Fibroblast of lung (primary cell): ENCODE results near the gene GGACT. TPM values are rescaled to one million over a fixed set of nuclear protein-coding genes. Genes with fewer than 3 reads are reported as not detected.

Source experiments
- DNase-seq, 2 donors: peaks; one replicate each; pipeline versions ENCODE4 v3.0.0 to v3.0.0-alpha.2; 2010; ENCODE audit warnings: low read depth in 2 of 2
- H2AFZ ChIP-seq: 2 replicates; pipeline ENCODE4 v1.5.1; 2012; ENCODE audit warnings: low read length, control low read depth, inconsistent platforms
- H3K27ac ChIP-seq: 2 replicates; pipeline ENCODE4 v1.5.1; 2011; ENCODE audit warnings: low read length, control low read depth; ENCODE audit not compliant: insufficient read depth
- H3K27me3 ChIP-seq: 2 replicates; pipeline ENCODE4 v1.5.1; 2011; ENCODE audit warnings: mild to moderate bottlenecking, low read length; ENCODE audit not compliant: control insufficient read depth, insufficient read depth
- H3K36me3 ChIP-seq: 2 replicates; pipeline ENCODE4 v1.5.1; 2011; ENCODE audit warnings: low read length; ENCODE audit not compliant: control insufficient read depth, insufficient read depth
- H3K4me1 ChIP-seq: 2 replicates; pipeline ENCODE4 v1.5.1; 2011; ENCODE audit warnings: low read length; ENCODE audit not compliant: control insufficient read depth, insufficient read depth; ENCODE audit errors: extremely low read depth
- H3K4me2 ChIP-seq: 2 replicates; pipeline ENCODE4 v1.5.1; 2011; ENCODE audit warnings: low read length, control low read depth; ENCODE audit not compliant: insufficient read depth; ENCODE audit errors: extremely low read depth
- H3K4me3 ChIP-seq, 4 experiments: fragments of 200-600 bp in 1 of 4; sonication (generic) in 1 of 4; replicated peaks in 1 of 4; 2 replicates each; pipeline ENCODE4 v1.5.1; 2011 to 2016; ENCODE audit warnings: low read length in 4 of 4, low read depth in 3 of 4, mild to moderate bottlenecking in 3 of 4, control low read depth in 2 of 4, inconsistent platforms in 1 of 4, mixed read lengths in 1 of 4; ENCODE audit not compliant: insufficient read depth in 1 of 4; ENCODE audit errors: control extremely low read depth in 1 of 4
- H3K79me2 ChIP-seq: 2 replicates; pipeline ENCODE4 v1.5.1; 2012; ENCODE audit warnings: mild to moderate bottlenecking, low read length, inconsistent platforms; ENCODE audit not compliant: control insufficient read depth, insufficient read depth
- H3K9ac ChIP-seq: 2 replicates; pipeline ENCODE4 v1.5.1; 2011; ENCODE audit warnings: mild to moderate bottlenecking, low read length, control low read depth; ENCODE audit not compliant: insufficient read depth
- H3K9me3 ChIP-seq: 2 replicates; pipeline ENCODE4 v1.5.1; 2012; ENCODE audit warnings: low read depth, low read length; ENCODE audit not compliant: control insufficient read depth, insufficient read depth
- H4K20me1 ChIP-seq: 2 replicates; pipeline ENCODE4 v1.5.1; 2011; ENCODE audit warnings: low read length; ENCODE audit not compliant: control insufficient read depth, insufficient read depth; ENCODE audit errors: extremely low read depth
- CTCF ChIP-seq, 2 donors: IDR thresholded peaks in 1 of 2; conservative IDR thresholded peaks in 1 of 2; 1 replicate in 1 of 2; 2 replicates in 1 of 2; pipeline ENCODE4 v1.5.1; 2011 to 2012; ENCODE audit warnings: low read length in 2 of 2, control low read depth in 1 of 2, inconsistent platforms in 1 of 2, low read depth in 1 of 2, mild to moderate bottlenecking in 1 of 2
- EZH2 ChIP-seq: IDR thresholded peaks from 2 replicates; pipeline ENCODE4 v1.5.1; 2012; ENCODE audit warnings: low read length, control low read depth, mild to moderate bottlenecking; ENCODE audit errors: missing control alignments
- polyA plus RNA-seq, 2 donors: library from polyadenylated mRNA; depleted of rRNA in 1 of 2; stranded (reverse) in 1 of 2; unstranded in 1 of 2; fragments of >200 nt; gene quantifications; 2 replicates each; pipeline ENCODE4 v1.2.1, GENCODE V29; 2011 to 2012; ENCODE audit warnings: missing spikeins in 1 of 2
- total RNA-seq: library from RNA; depleted of rRNA; stranded (reverse); fragments of >200 nt; gene quantifications from 2 replicates; pipeline ENCODE4 v1.2.1, GENCODE V29; 2014

Gene GGACT
- total and polyA plus RNA-seq, 2 donors (not counting 1 experiment from before 2014, with no cell fraction given), result 2.6 to 6.6 TPM

GRCh38 chr13:100560498-100561157 is 28.0 kb downstream of the GGACT start:
- Histone ChIP-seq H3K36me3 (no peaks in the 10 kb centered on the region), H3K79me2 (no peaks in the 10 kb centered on the region), H3K9ac (no peak overlapping the region), H3K4me1 (no peaks in the 10 kb centered on the region), H4K20me1 (no peaks in the 10 kb centered on the region), H3K27ac (no peak overlapping the region), H2AFZ (no peak overlapping the region), H3K27me3 (no peaks in the 10 kb centered on the region), H3K4me2 (no peak overlapping the region), H3K9me3 (no peaks in the 10 kb centered on the region), H3K4me3 (no peak overlapping the region)
- DNase-seq, result no peak
- TF ChIP-seq EZH2 (no peak), CTCF (conservative IDR thresholded peaks at IDR 0.05 in 1 of 2, IDR thresholded peaks at IDR 0.05 in 1 of 2; ENCODE audit: low read depth in 1 of 2, low read length in 2 of 2) (no peak)

- Histone ChIP-seq H3K79me2 (no peaks in the 10 kb centered on the region), H3K36me3 (no peaks in the 10 kb centered on the region), H3K27ac (no peak overlapping the region), H3K9ac (no peak overlapping the region), H3K4me1 (no peaks in the 10 kb centered on the region), H4K20me1 (no peaks in the 10 kb centered on the region), H3K27me3 (no peaks in the 10 kb centered on the region), H3K4me2 (no peak overlapping the region), H3K4me3 (no peak overlapping the region), H2AFZ (no peak overlapping the region), H3K9me3 (no peaks in the 10 kb centered on the region)
- TF ChIP-seq EZH2 (no peak), CTCF (conservative IDR thresholded peaks at IDR 0.05 in 1 of 2, IDR thresholded peaks at IDR 0.05 in 1 of 2; ENCODE audit: low read depth in 1 of 2, low read length in 2 of 2) (no peak)
- no peak for DNase-seq
Observed at GRCh38 chr13:100559886-100560285, 28.7 kb downstream of the GGACT start.

- Histone ChIP-seq H3K4me3 (no peak overlapping the region), H4K20me1 (no peaks in the 10 kb centered on the region), H3K4me2 (no peak overlapping the region), H2AFZ (no peak overlapping the region), H3K36me3 (no peaks in the 10 kb centered on the region), H3K27me3 (no peaks in the 10 kb centered on the region), H3K27ac (no peak overlapping the region), H3K4me1 (no peaks in the 10 kb centered on the region), H3K9me3 (no peaks in the 10 kb centered on the region), H3K79me2 (no peaks in the 10 kb centered on the region), H3K9ac (no peak overlapping the region)
- DNase-seq, result no peak
- TF ChIP-seq EZH2 (no peak), CTCF (conservative IDR thresholded peaks at IDR 0.05 in 1 of 2, IDR thresholded peaks at IDR 0.05 in 1 of 2; ENCODE audit: low read depth in 1 of 2, low read length in 2 of 2) (no peak)
Observed at GRCh38 chr13:100552755-100553154, 35.8 kb downstream of the GGACT start.
